Neural progenitor cell (in vitro differentiated cells): ENCODE results near the gene FRRS1.

Source experiments
- CTCF ChIP-seq: fragments of 200-600 bp; sonication (generic); IDR thresholded peaks from 2 replicates; pipeline ENCODE4 v1.5.1; 2017; ENCODE audit warnings: antibody characterized with exemption, mild to moderate bottlenecking
- EZH2 ChIP-seq: fragments of 200-600 bp; sonication (generic); IDR thresholded peaks from 2 replicates; pipeline ENCODE4 v1.6.1; 2017; ENCODE audit warnings: antibody characterized with exemption, mild to moderate bottlenecking, moderate library complexity
- EZH2phosphoT487 ChIP-seq: fragments of 200-600 bp; sonication (generic); IDR thresholded peaks from 2 replicates; pipeline ENCODE4 v1.6.1; 2017; ENCODE audit warnings: antibody characterized with exemption

- TF ChIP-seq CTCF (no peak), EZH2 (no peak), EZH2phosphoT487 (no peak)
These were observed 69.8 kb downstream of the FRRS1 start for GRCh38 chr1:99696616-99697015.
